Measurements from ENCODE around the gene PRKG1.
"Not testable (repeated sequence)": the region's sequence is repeated elsewhere in the genome, so short reads cannot be mapped to it uniquely, and the experiment has no call there.

The PRKG1 gene

GRCh38 chr10:51321980-51322379, 247.7 kb downstream of the PRKG1 start:
- DNase-seq (ENCODE audit: low read depth) = no peak

GRCh38 chr10:51325649-51326048, 251.4 kb downstream of the PRKG1 start:
- no peak for DNase-seq (ENCODE audit: low read depth)

GRCh38 chr10:51326174-51326573, 251.9 kb downstream of the PRKG1 start:
- DNase-seq (ENCODE audit: low read depth) = no peak

- no peak for DNase-seq (ENCODE audit: low read depth)
Observed at GRCh38 chr10:51327432-51327831, 253.1 kb downstream of the PRKG1 start.

GRCh38 chr10:51340366-51340765, 266.1 kb downstream of the PRKG1 start:
- DNase-seq (ENCODE audit: low read depth) = no peak

- no peak for DNase-seq (ENCODE audit: low read depth)
Observed at GRCh38 chr10:51340845-51341610, 266.7 kb downstream of the PRKG1 start.

GRCh38 chr10:51341745-51342144, 267.5 kb downstream of the PRKG1 start:
- not testable (repeated sequence) for DNase-seq (ENCODE audit: low read depth)

- no peak for DNase-seq (ENCODE audit: low read depth)
Observed at GRCh38 chr10:51342381-51342780, 268.1 kb downstream of the PRKG1 start.

- DNase-seq (ENCODE audit: low read depth) = no peak
Observed at GRCh38 chr10:51343391-51343790, 269.1 kb downstream of the PRKG1 start.

- DNase-seq (ENCODE audit: low read depth) = no peak
Observed at GRCh38 chr10:51344371-51344770, 270.1 kb downstream of the PRKG1 start.

GRCh38 chr10:51348622-51349021, 274.3 kb downstream of the PRKG1 start:
- no peak for DNase-seq (ENCODE audit: low read depth)

- DNase-seq (ENCODE audit: low read depth) = no peak
Observed at GRCh38 chr10:51357170-51357569, 282.9 kb downstream of the PRKG1 start.

- no peak for DNase-seq (ENCODE audit: low read depth)
Observed at GRCh38 chr10:51358227-51358626, 283.9 kb downstream of the PRKG1 start.

- DNase-seq (ENCODE audit: low read depth) = no peak
Observed at GRCh38 chr10:51363415-51363814, 289.1 kb downstream of the PRKG1 start.

- DNase-seq (ENCODE audit: low read depth) = no peak
Observed at GRCh38 chr10:51364674-51365073, 290.4 kb downstream of the PRKG1 start.

GRCh38 chr10:51366044-51366443, 291.8 kb downstream of the PRKG1 start:
- DNase-seq (ENCODE audit: low read depth) = no peak

- DNase-seq (ENCODE audit: low read depth) = no peak
Observed at GRCh38 chr10:51367127-51367526, 292.8 kb downstream of the PRKG1 start.

GRCh38 chr10:51367694-51368093, 293.4 kb downstream of the PRKG1 start:
- no peak for DNase-seq (ENCODE audit: low read depth)

GRCh38 chr10:51368943-51369342, 294.7 kb downstream of the PRKG1 start:
- no peak for DNase-seq (ENCODE audit: low read depth)

GRCh38 chr10:51369903-51370302, 295.6 kb downstream of the PRKG1 start:
- DNase-seq (ENCODE audit: low read depth) = no peak

GRCh38 chr10:51371743-51372142, 297.5 kb downstream of the PRKG1 start:
- no peak for DNase-seq (ENCODE audit: low read depth)

- DNase-seq (ENCODE audit: low read depth) = no peak
Observed at GRCh38 chr10:51375790-51376189, 301.5 kb downstream of the PRKG1 start.

GRCh38 chr10:51377070-51377931, 303.0 kb downstream of the PRKG1 start:
- DNase-seq (ENCODE audit: low read depth) = no peak

Data from HS-27A (cell line).